GM21423 (cell line): ENCODE measurements around the gene PPP1R14D.

Experiments used
- ATAC-seq: cut with Tn5 transposase; IDR thresholded peaks from one replicate; pipeline ENCODE4 v1.9.1; 2021; ENCODE audit warnings: mild to moderate bottlenecking, moderate library complexity; ENCODE audit not compliant: unreplicated experiment

Gene PPP1R14D

DNA sequence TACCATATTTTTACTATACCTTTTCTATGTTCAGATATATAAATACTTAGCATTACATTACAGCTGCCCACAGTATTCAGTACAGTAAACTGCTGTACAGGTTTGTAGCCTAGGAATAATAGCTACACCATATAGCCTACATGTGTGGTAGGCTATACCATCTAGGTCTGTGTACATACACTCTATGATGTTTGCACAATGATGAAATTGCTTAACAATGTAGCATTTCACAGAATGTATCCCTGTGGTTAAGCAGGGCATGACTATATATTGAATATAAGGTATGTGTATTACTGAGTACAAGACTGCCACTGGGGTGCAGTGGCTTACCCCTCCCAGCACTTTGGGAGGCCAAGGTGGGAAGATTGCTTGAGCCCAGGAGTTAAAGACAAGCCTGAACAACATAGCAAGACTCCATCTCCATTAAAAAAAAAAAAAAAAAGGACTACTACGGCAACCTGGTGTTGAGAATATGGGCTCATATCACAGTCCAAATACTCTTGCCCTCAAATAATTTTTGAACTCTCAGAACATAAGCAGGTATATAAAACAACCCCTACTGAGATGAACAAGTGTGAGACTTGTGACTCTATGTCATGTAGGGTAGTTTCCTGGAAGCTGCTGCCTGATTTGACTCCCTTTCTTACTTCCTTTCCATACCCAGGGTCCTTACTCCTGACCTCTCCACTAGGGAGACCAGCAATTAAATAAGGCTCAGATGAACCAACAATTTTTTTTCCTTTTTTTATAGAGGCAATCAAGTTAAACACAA lies 4.8 kb downstream of the PPP1R14D start:
- no peak for ATAC-seq

- no peak for ATAC-seq
These were observed 7.3 kb downstream of the PPP1R14D start for GRCh38 chr15:40821195-40821594.

DNA sequence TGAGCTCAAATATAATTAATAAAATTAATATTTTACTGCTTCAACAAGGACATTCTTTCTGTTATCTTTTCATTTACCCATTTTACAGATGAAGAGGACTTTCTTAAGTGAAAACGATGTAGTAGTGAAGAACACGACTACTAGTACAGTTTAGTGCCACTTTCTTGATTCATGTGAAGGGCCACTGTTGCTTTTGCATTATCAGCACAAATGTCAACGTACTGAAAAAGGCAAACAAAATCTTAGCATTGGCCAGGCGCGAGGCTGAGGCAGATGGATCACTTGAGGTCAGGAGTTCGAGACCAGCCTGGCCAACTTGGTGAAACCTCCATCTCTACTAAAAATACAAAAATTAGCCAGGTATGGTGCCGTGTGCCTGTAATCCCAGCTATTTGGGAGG lies 9.5 kb downstream of the PPP1R14D start:
- no peak for ATAC-seq

DNA sequence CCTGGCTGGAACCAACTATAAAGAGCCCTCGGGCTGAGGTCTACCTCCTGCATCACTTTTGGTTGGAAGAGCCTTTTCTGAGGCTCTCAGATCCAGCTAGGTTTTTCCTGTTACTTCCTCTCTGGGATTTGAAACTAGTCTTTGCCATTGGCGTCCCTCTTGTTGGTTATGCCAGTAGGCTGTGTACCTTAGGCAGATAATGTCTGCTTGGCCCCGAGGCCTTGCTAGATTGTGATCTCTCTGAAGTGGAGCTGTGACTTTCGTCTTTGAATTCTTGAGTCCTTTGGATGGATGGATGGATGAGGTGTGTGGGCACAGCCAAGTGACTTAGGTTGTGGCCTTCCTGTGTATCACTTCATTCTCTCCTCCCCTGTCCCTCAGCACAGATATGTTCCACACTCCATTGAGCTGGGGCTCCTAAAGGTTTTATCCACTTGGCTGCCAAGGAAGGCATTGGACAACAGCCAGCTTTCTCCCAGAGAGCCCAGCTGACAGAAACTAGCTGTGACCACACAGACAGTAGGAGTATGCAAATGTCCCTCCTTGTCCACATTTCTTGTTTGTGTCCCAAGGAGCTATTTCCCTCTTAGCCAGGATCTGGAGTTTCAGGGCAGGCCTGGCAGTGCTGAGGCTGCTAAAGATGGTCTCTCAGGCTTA lies 13.3 kb downstream of the PPP1R14D start:
- no peak for ATAC-seq

- no peak for ATAC-seq
These were observed 15.6 kb downstream of the PPP1R14D start for GRCh38 chr15:40812721-40813425.

DNA sequence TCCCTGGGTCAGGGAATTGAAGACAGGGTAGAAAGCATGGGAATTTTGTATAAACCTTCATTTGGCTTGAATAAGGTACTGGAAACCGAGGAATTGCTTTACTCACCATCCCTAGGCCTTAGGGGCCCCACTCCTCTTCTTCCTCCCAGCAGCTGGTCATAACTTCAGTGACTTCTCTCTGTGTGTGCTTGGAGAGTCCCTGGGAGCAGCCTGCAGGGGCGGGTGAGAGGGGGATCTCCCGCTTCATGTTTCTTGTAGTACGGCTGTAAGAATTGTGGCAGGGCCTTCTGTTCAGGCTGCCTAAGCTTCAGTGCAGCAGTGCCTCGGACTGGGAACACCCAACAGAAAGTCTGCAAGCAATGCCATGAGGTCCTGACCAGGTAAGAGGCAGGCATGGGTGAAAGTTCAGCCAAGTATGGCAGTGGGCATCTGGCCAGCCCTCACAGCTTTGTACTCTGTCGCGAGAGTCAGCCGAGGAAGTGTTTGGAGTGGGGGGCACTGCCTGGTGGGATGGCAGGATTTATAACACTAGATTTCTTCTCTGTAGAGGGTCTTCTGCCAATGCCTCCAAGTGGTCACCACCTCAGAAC lies 19.6 kb downstream of the PPP1R14D start:
- ATAC-seq: no peak

DNA sequence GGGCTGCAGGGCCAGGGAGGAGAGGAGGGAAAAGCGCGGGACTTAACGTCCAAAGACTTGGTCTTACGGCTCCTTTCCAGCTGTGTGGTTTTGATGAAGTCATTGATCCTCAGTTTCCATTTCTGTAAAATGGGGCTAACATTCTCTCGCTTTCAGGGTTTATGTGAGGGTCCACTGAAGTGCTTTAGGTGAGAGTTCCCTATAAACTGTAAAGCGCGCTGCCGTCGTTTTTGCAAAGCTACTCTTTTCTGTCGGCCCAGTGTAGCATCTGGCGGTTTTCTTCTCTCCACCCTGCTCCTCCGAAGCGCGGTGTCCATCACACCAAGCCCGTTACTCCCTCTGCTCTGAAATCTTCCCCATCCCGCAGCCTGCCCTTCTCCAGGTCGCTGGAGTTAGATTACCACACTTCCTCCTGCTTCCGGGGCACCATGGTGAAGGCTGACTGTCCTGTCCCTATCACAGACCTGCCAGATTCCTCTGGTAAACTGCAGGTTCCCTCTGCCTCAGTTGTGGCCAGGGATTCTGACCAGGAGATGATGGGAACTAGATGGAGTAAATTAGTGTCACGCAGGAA lies 20.5 kb downstream of the PPP1R14D start:
- ATAC-seq: no peak

DNA sequence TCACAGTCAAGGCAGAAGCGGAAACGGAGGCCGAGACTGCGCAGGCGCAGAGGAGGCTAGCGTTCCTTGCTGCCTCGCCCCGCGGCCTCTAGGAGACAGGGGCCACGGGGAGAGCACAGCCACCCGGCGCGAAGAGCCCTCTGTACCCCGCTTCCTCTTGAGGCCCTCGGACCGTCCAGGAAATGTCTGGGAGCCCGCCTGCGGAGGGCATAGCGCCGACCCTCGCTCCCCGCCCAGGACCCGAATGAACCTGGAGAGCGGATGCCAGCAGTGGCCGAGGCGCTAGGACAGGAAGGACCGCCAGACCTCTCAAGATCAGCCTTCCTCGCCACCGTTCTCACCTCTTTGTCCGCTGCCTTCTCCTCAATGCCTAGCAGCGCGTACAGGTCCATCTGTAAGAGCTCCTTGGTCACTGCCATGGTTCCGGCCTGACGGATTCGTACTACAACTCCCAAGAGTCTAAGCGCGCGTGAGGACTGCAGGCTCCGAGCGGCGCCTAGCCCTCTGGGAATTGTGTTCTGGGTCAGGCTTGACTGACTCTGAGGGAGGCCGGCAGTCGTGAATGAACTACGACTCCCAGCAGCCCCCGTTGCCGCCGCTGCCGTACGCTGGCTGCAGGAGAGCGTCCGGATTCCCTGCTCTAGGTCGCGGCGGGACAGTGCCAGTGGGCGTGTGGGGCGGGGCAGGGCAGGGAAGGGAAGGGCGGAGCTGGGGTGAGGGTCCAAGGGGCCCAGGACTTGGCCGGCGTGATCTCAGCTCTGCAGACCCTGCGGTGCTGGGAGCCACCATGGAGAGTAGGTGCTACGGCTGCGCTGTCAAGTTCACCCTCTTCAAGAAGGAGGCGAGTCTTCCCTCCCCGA lies 21.2 kb downstream of the PPP1R14D start, which contains the start of the genes DNAJC17 and ZFYVE19:
Gene DNAJC17 (minus strand): TSS at position 446 of the 860 bp plus-strand sequence. CDS start 27 bp downstream, at position 419.
Gene ZFYVE19 (plus strand): TSS at position 62 of the 860 bp plus-strand sequence. CDS start 501 bp downstream, at position 563.
- ATAC-seq: peak; percentile 92

- ATAC-seq: no peak
These were observed 21.9 kb downstream of the PPP1R14D start for GRCh38 chr15:40806672-40807027.

- no peak for ATAC-seq
These were observed 24.8 kb downstream of the PPP1R14D start for GRCh38 chr15:40803688-40804087.

GRCh38 chr15:40803076-40803475 lies 25.4 kb downstream of the PPP1R14D start:
- ATAC-seq: no peak

GRCh38 chr15:40799523-40799922 lies 29.0 kb downstream of the PPP1R14D start:
- no peak for ATAC-seq

DNA sequence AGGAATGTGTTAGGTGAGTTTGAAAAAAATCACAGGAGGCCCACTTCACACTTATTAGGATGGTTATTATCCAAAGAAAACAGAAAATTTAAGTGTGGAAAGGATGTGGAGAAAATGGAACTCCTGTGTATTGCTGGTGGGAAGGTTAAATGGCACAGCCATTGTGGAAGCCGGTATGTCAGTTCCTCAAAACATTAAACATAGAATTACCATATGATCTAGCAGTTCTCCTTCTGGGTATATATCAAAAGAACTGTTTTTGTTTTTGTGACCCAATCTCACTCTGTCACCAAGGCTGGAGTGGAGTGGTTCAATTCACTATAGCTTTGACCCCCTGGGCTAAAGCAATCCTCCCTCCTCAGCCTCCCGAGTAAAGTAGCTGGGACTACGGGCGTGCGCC lies 32.0 kb downstream of the PPP1R14D start:
- no peak for ATAC-seq

DNA sequence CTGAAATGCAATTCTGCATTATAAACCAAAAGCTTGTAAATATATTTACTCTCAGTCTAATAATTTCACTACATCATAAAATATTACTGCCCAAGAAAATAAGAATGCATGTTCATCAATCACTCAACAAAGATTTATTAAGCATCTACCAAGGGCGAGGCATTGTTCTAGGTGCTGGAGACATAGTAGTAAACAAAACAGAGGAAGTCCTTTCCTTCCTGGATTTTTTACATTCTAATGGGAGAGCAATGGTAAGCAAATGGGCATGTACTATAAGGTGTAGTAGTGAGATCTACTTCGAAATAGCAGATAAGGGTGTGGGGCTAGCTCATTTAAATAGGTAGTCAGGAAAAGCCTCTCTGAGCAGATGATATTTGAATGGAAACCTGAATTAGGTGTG lies 32.5 kb downstream of the PPP1R14D start:
- no peak for ATAC-seq

GRCh38 chr15:40793216-40793989 lies 35.1 kb downstream of the PPP1R14D start:
- ATAC-seq: no peak

- no peak for ATAC-seq
These were observed 36.1 kb downstream of the PPP1R14D start for GRCh38 chr15:40792394-40792793.

- no peak for ATAC-seq
These were observed 37.8 kb downstream of the PPP1R14D start for GRCh38 chr15:40790718-40791117.

DNA sequence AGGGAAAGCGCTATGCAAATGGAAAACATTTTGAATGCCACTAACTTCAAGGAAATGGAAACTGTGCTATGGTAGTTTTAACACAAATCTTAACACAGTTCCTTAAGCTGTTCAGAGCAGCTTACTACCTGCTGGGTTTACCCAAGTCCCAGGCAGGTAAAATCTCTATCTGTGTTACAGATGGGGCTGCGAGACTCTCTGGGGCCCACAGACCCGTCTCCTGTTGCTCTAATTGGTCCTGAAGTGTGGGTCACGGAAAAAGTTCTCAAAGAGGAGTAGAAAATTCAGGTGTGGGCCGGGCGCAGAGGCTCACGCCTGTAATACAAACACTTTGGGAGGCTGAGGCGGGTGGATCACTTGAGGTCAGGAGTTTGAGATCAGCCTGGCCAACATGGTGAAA lies 38.5 kb downstream of the PPP1R14D start:
- ATAC-seq: no peak

DNA sequence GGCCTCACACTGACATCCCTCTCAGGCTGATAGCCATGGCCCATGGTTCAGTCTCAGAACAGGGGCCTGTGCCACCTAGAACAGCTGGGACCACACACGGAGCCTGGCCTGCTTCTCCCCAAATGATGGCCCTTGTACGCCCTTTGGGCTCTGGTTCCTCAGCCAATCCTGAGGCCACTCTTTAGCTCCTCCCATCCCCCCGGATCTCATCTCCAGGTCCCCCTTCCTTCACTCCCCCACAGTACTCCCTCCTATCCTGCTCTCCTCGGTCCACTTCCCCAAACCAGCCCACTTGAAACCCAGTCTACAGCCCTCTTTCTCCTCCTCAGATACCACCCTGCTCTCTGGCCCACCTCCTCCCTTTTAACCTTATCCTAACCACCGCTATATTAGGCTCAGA lies 39.4 kb downstream of the PPP1R14D start:
- ATAC-seq: no peak
